GM19035 (cell line): ENCODE results near the gene SMCO2.
"Not testable (repeated sequence)": the region's sequence is repeated elsewhere in the genome, so short reads cannot be mapped to it uniquely, and the experiment has no call there.

Experiments
- ATAC-seq: cut with Tn5 transposase; IDR thresholded peaks from one replicate; pipeline ENCODE4 v1.9.1; 2021; ENCODE audit not compliant: unreplicated experiment

Gene SMCO2

GRCh38 chr12:27523642-27524493 lies 77.3 kb downstream of the SMCO2 start, which contains the start of gene PPFIBP1:
Gene PPFIBP1, plus strand, starts transcription at chr12:27524206. Its CDS starts 109,191 bp downstream, at chr12:27633397.
- ATAC-seq, result peak; percentile 94

GRCh38 chr12:27524494-27524835 lies 77.9 kb downstream of the SMCO2 start:
- ATAC-seq, result no peak

GRCh38 chr12:27524839-27525753 lies 78.6 kb downstream of the SMCO2 start:
- ATAC-seq, result no peak

GRCh38 chr12:27527512-27527911 lies 81.0 kb downstream of the SMCO2 start:
- no peak for ATAC-seq

- no peak for ATAC-seq
Measured at GRCh38 chr12:27528788-27529187, 82.3 kb downstream of the SMCO2 start.

- no peak for ATAC-seq
Measured at GRCh38 chr12:27530157-27530922, 83.8 kb downstream of the SMCO2 start.

- ATAC-seq, result no peak
Measured at GRCh38 chr12:27531896-27532295, 85.4 kb downstream of the SMCO2 start.

- ATAC-seq, result no peak
Measured at GRCh38 chr12:27534060-27534764, 87.7 kb downstream of the SMCO2 start.

GRCh38 chr12:27534765-27535161 lies 88.2 kb downstream of the SMCO2 start:
- ATAC-seq, result no peak

- ATAC-seq, result no peak
Measured at GRCh38 chr12:27535318-27535717, 88.8 kb downstream of the SMCO2 start.

GRCh38 chr12:27537855-27538675 lies 91.5 kb downstream of the SMCO2 start:
- ATAC-seq, result no peak

- no peak for ATAC-seq
Measured at GRCh38 chr12:27539191-27539631, 92.7 kb downstream of the SMCO2 start.

- no peak for ATAC-seq
Measured at GRCh38 chr12:27541031-27541719, 94.6 kb downstream of the SMCO2 start.

- no peak for ATAC-seq
Measured at GRCh38 chr12:27542628-27543027, 96.1 kb downstream of the SMCO2 start.

GRCh38 chr12:27544858-27545257 lies 98.3 kb downstream of the SMCO2 start:
- ATAC-seq, result not testable (repeated sequence)

- no peak for ATAC-seq
Measured at GRCh38 chr12:27545665-27546064, 99.1 kb downstream of the SMCO2 start.

GRCh38 chr12:27547592-27547991 lies 101.1 kb downstream of the SMCO2 start:
- ATAC-seq, result no peak

- no peak for ATAC-seq
Measured at GRCh38 chr12:27548301-27549199, 102.0 kb downstream of the SMCO2 start.
